K562 (cell line): Measurements from ENCODE around the gene FAM219B. TPM values are rescaled to one million over a fixed set of nuclear protein-coding genes. Genes with fewer than 3 reads are reported as not detected.

Experiments
- CXXC5 ChIP-seq: fragments of 250-450 bp; sonication (Bioruptor Pico); IDR thresholded peaks from 2 replicates; pipeline ENCODE4 v1.8.0; 2022; ENCODE audit warnings: inconsistent platforms, mild to moderate bottlenecking, moderate library complexity
- GTF2A2 ChIP-seq: IDR thresholded peaks from 2 replicates; pipeline ENCODE4 v1.6.1; 2016; ENCODE audit warnings: mild to moderate bottlenecking, missing genetic modification characterization, missing compliant biosample characterization
- HNRNPUL1 ChIP-seq: fragments of 200-400 bp; formaldehyde crosslinking; IDR thresholded peaks from 2 replicates; pipeline ENCODE4 v1.6.1; 2017; ENCODE audit warnings: low read length
- MBD2 ChIP-seq: sonication (generic); IDR thresholded peaks from 2 replicates; pipeline ENCODE4 v1.6.1; 2016; ENCODE audit warnings: low read depth, borderline replicate concordance
- NCOA4 ChIP-seq: fragments of 450-650 bp; IDR thresholded peaks from 2 replicates; pipeline ENCODE4 v1.6.1; 2018; ENCODE audit warnings: mild to moderate bottlenecking; ENCODE audit not compliant: partially characterized antibody
- POLR2H ChIP-seq: IDR thresholded peaks from 2 replicates; pipeline ENCODE4 v1.6.1; 2016; ENCODE audit warnings: missing genetic modification characterization, low read depth, mild to moderate bottlenecking, control low read depth, missing compliant biosample characterization, moderate library complexity
- SIN3A ChIP-seq, 2 experiments: fragments of 150-350 bp in 1 of 2; IDR thresholded peaks; 2 replicates each; pipeline ENCODE4 v1.6.1; 2011 to 2016; ENCODE audit warnings: borderline replicate concordance in 2 of 2, low read depth in 2 of 2, low read length in 2 of 2, mild to moderate bottlenecking in 2 of 2, moderate library complexity in 2 of 2; ENCODE audit not compliant: control insufficient read depth in 1 of 2
- SP1 ChIP-seq: sonication (generic); formaldehyde crosslinking; IDR thresholded peaks from 2 replicates; pipeline ENCODE4 v1.8.1; 2022; ENCODE audit warnings: mild to moderate bottlenecking, missing genetic modification reagents
- TEAD1 ChIP-seq, 2 experiments: fragments of 450-650 bp in 1 of 2; sonication (generic) in 1 of 2; formaldehyde crosslinking; IDR thresholded peaks; 2 replicates each; pipeline versions ENCODE4 v1.4.0 to v1.8.0; 2020 to 2022; ENCODE audit warnings: mild to moderate bottlenecking in 2 of 2, missing genetic modification reagents in 1 of 2
- U2AF2 ChIP-seq: fragments of 200-400 bp; formaldehyde crosslinking; optimal IDR thresholded peaks from 2 replicates; pipeline ENCODE3; 2017; ENCODE audit warnings: low read depth, mild to moderate bottlenecking, low read length
- ZNF253 ChIP-seq: fragments of 250-450 bp; sonication (Bioruptor Pico); conservative IDR thresholded peaks from 2 replicates; pipeline ENCODE4 v1.6.1; 2021; ENCODE audit warnings: mild to moderate bottlenecking
- ZNF431 ChIP-seq: sonication (generic); formaldehyde crosslinking; IDR thresholded peaks from 2 replicates; pipeline ENCODE4 v1.8.0; 2022; ENCODE audit warnings: mild to moderate bottlenecking, missing genetic modification reagents
- polyA plus RNA-seq, 8 experiments: library from polyadenylated mRNA; depleted of rRNA in 4 of 8; stranded (reverse) in 5 of 8; unstranded in 3 of 8; fragments of >200 nt; fragmentation: Nextera tagmentation in 2 of 8; fragmentation: Illumina TruSeq in 1 of 8; extraction: Ambion mirVana in 2 of 8; extraction: Trizol in 1 of 8; gene quantifications; 2 replicates each; pipeline versions ENCODE4 v1.2.1 to v1.2.3, GENCODE V29; 2011 to 2014; ENCODE audit warnings: inconsistent platforms in 1 of 8, missing spikeins in 1 of 8
- total RNA-seq, 7 experiments: library from RNA; depleted of rRNA in 6 of 7; stranded (reverse); fragments of >200 nt in 6 of 7; fragmentation: Illumina TruSeq in 2 of 7; extraction: Trizol in 2 of 7; gene quantifications; 2 replicates each; pipeline versions ENCODE4 v1.2.1 to v1.2.3, GENCODE V29; 2011 to 2021; ENCODE audit warnings: low replicate concordance in 1 of 7
- TF ChIP-seq, protein P1 (sequence below), 3 experiments: fragments of 200-800 bp in 1 of 3; fragments of 250-450 bp in 1 of 3; fragments of 450-650 bp in 1 of 3; sonication (Bioruptor Pico) in 1 of 3; sonication (Bioruptor generic) in 1 of 3; formaldehyde crosslinking in 1 of 3; IDR thresholded peaks; 2 replicates each; pipeline versions ENCODE4 v1.6.1 to v1.8.0; 2016 to 2022; ENCODE audit warnings: mild to moderate bottlenecking in 2 of 3, missing genetic modification characterization in 2 of 3, missing compliant biosample characterization in 1 of 3, moderate library complexity in 1 of 3
- TF ChIP-seq, protein P2 (sequence below): fragments of 200-800 bp; sonication (Bioruptor generic); IDR thresholded peaks from 2 replicates; pipeline ENCODE4 v1.6.1; 2017; ENCODE audit warnings: missing genetic modification characterization, missing compliant biosample characterization
- TF ChIP-seq, protein P3 (sequence below): conservative IDR thresholded peaks from 2 replicates; pipeline ENCODE4 v1.6.1; 2011; ENCODE audit warnings: low read depth, mild to moderate bottlenecking, low read length; ENCODE audit not compliant: control insufficient read depth
- TF ChIP-seq, protein P4 (sequence below): fragments of 250-450 bp; sonication (Bioruptor Pico); IDR thresholded peaks from 2 replicates; pipeline ENCODE4 v1.4.0; 2020; ENCODE audit warnings: mild to moderate bottlenecking, moderate library complexity
- TF ChIP-seq, protein P5 (sequence below): sonication (generic); formaldehyde crosslinking; IDR thresholded peaks from 2 replicates; pipeline ENCODE4 v1.8.1; 2023; ENCODE audit warnings: mild to moderate bottlenecking, missing genetic modification reagents

Gene FAM219B
- total and polyA plus RNA-seq, 9 of the 15 experiments (the other 6 are each of a cell fraction or from before 2014, with no cell fraction given), result 6.8 to 50.4 (median 29.4) TPM

DNA sequence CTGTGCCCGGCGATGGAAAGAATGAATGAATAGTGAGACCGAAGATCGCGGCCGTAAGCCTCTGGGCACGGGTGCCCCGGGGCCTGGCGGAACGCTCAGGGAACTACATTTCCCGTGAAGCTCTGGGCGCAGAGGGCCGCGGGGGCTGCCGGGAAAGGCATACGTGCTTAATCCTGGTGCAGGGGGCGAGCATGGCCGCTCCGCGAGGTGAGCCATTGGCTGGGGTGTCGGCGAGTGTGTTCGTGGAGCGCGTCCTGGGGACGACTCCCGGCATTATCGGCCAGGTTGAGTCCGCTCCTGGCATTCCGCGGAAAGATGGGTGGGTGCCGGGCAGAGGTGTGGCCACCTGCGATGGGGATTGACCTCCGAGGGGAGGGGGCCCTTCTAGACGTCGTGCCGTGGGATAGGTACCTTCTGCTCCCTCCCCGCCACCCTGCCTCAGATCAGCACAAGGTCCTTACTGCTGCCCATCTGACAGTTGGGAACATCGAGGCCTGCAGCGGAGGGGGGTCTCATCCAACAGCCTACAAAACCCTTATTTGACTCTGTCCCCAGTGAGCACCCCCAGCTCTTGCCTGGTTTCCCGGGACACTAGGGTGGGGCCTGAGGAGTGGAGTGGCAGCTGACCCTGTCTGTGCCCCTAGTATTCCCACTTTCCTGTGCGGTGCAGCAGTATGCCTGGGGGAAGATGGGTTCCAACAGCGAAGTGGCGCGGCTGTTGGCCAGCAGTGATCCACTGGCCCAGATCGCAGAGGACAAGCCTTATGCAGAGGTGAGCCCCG, 16.6 kb downstream of the FAM219B start, which contains the start of gene MPI (continued):
- TF ChIP-seq POLR2H (tag), result no peak
- TF ChIP-seq, protein P1, sequence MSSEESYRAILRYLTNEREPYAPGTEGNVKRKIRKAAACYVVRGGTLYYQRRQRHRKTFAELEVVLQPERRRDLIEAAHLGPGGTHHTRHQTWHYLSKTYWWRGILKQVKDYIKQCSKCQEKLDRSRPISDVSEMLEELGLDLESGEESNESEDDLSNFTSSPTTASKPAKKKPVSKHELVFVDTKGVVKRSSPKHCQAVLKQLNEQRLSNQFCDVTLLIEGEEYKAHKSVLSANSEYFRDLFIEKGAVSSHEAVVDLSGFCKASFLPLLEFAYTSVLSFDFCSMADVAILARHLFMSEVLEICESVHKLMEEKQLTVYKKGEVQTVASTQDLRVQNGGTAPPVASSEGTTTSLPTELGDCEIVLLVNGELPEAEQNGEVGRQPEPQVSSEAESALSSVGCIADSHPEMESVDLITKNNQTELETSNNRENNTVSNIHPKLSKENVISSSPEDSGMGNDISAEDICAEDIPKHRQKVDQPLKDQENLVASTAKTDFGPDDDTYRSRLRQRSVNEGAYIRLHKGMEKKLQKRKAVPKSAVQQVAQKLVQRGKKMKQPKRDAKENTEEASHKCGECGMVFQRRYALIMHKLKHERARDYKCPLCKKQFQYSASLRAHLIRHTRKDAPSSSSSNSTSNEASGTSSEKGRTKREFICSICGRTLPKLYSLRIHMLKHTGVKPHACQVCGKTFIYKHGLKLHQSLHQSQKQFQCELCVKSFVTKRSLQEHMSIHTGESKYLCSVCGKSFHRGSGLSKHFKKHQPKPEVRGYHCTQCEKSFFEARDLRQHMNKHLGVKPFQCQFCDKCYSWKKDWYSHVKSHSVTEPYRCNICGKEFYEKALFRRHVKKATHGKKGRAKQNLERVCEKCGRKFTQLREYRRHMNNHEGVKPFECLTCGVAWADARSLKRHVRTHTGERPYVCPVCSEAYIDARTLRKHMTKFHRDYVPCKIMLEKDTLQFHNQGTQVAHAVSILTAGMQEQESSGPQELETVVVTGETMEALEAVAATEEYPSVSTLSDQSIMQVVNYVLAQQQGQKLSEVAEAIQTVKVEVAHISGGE (CRISPR knock-in tag; IDR thresholded peaks at IDR 0.05), result 0 out of 6 replicates have a peak, but pooled peaks of 1 of the 3 experiments have one; percentile 50
- peak; percentile 87 for TF ChIP-seq MBD2
- TF ChIP-seq CXXC5 (CRISPR knock-in tag), result peak; percentile 74
- no peak for TF ChIP-seq NCOA4
- TF ChIP-seq, protein P2, sequence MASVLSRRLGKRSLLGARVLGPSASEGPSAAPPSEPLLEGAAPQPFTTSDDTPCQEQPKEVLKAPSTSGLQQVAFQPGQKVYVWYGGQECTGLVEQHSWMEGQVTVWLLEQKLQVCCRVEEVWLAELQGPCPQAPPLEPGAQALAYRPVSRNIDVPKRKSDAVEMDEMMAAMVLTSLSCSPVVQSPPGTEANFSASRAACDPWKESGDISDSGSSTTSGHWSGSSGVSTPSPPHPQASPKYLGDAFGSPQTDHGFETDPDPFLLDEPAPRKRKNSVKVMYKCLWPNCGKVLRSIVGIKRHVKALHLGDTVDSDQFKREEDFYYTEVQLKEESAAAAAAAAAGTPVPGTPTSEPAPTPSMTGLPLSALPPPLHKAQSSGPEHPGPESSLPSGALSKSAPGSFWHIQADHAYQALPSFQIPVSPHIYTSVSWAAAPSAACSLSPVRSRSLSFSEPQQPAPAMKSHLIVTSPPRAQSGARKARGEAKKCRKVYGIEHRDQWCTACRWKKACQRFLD, result peak; percentile 93
- TF ChIP-seq SP1 (CRISPR knock-in tag), result 0 out of 2 replicates have a peak, but pooled peaks have one; percentile 52
- peak; percentile 0 to 35; a peak in 1 of 4 replicates for TF ChIP-seq TEAD1 (CRISPR knock-in tag; IDR thresholded peaks at IDR 0.05)
- no peak for TF ChIP-seq GTF2A2 (tag)
- TF ChIP-seq, protein P3, sequence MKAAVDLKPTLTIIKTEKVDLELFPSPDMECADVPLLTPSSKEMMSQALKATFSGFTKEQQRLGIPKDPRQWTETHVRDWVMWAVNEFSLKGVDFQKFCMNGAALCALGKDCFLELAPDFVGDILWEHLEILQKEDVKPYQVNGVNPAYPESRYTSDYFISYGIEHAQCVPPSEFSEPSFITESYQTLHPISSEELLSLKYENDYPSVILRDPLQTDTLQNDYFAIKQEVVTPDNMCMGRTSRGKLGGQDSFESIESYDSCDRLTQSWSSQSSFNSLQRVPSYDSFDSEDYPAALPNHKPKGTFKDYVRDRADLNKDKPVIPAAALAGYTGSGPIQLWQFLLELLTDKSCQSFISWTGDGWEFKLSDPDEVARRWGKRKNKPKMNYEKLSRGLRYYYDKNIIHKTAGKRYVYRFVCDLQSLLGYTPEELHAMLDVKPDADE, result peak; percentile 98
- no peak for TF ChIP-seq U2AF2
- TF ChIP-seq, protein P4, sequence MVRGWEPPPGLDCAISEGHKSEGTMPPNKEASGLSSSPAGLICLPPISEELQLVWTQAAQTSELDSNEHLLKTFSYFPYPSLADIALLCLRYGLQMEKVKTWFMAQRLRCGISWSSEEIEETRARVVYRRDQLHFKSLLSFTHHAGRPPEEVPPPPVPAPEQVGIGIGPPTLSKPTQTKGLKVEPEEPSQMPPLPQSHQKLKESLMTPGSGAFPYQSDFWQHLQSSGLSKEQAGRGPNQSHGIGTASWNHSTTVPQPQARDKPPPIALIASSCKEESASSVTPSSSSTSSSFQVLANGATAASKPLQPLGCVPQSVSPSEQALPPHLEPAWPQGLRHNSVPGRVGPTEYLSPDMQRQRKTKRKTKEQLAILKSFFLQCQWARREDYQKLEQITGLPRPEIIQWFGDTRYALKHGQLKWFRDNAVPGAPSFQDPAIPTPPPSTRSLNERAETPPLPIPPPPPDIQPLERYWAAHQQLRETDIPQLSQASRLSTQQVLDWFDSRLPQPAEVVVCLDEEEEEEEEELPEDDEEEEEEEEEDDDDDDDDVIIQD, result no peak
- TF ChIP-seq, protein P5, sequence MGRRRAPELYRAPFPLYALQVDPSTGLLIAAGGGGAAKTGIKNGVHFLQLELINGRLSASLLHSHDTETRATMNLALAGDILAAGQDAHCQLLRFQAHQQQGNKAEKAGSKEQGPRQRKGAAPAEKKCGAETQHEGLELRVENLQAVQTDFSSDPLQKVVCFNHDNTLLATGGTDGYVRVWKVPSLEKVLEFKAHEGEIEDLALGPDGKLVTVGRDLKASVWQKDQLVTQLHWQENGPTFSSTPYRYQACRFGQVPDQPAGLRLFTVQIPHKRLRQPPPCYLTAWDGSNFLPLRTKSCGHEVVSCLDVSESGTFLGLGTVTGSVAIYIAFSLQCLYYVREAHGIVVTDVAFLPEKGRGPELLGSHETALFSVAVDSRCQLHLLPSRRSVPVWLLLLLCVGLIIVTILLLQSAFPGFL (CRISPR knock-in tag), result no peak
- no peak for TF ChIP-seq HNRNPUL1
- TF ChIP-seq ZNF431 (CRISPR knock-in tag), result 0 out of 2 replicates have a peak, but pooled peaks have one; percentile 12
- no peak for TF ChIP-seq ZNF253 (CRISPR knock-in tag)
- peak in 1 of 2 experiments; percentile 75; a peak in 1 of 4 replicates for TF ChIP-seq SIN3A (IDR thresholded peaks at IDR 0.05; ENCODE audit: borderline replicate concordance in 2 of 2, control insufficient read depth in 1 of 2, low read depth in 2 of 2, low read length in 2 of 2)
